Kidney glomerular epithelial cell (primary cell): Measurements from ENCODE around the gene NONO.
"Not testable (repeated sequence)": the region's sequence is repeated elsewhere in the genome, so short reads cannot be mapped to it uniquely, and the experiment has no call there.

Experiments used
- DNase-seq: peaks from one replicate; lab custom pipeline; 2025; lab: John Stamatoyannopoulos, UW

NONO gene

GRCh38 chrX:71283403-71284143 is at the start of gene NONO:
NONO (plus strand) TSS chrX:71283635; CDS start chrX:71290638, 7,003 bp downstream.
- peak; percentile 84 for DNase-seq

GRCh38 chrX:71235482-71235881 is 48.0 kb upstream of the NONO start:
- no peak for DNase-seq

- DNase-seq = no peak
Observed at GRCh38 chrX:71236836-71237235, 46.6 kb upstream of the NONO start.

- DNase-seq = no peak
Observed at GRCh38 chrX:71239781-71240180, 43.7 kb upstream of the NONO start.

GRCh38 chrX:71241301-71241700 is 42.1 kb upstream of the NONO start:
- DNase-seq = no peak

- DNase-seq = no peak
Observed at GRCh38 chrX:71244359-71245128, 38.9 kb upstream of the NONO start.

GRCh38 chrX:71245159-71245558 is 38.3 kb upstream of the NONO start:
- no peak for DNase-seq

- DNase-seq = no peak
Observed at GRCh38 chrX:71250841-71251240, 32.6 kb upstream of the NONO start.

GRCh38 chrX:71251466-71251973 is 31.9 kb upstream of the NONO start:
- DNase-seq = no peak

GRCh38 chrX:71252221-71252620 is 31.2 kb upstream of the NONO start:
- DNase-seq = no peak

- no peak for DNase-seq
Observed at GRCh38 chrX:71253253-71254091, 30.0 kb upstream of the NONO start.

- DNase-seq = peak; percentile 45
Observed at GRCh38 chrX:71254092-71254963, 29.1 kb upstream of the NONO start, which contains the start of gene ZMYM3. ZMYM3 (minus strand) TSS chrX:71254140; CDS start chrX:71253255, 885 bp downstream.

GRCh38 chrX:71256051-71256450 is 27.4 kb upstream of the NONO start:
- DNase-seq = no peak

- no peak for DNase-seq
Observed at GRCh38 chrX:71256856-71257255, 26.6 kb upstream of the NONO start.

- DNase-seq = not testable (repeated sequence)
Observed at GRCh38 chrX:71268624-71269023, 14.8 kb upstream of the NONO start.

- DNase-seq = no peak
Observed at GRCh38 chrX:71269801-71270395, 13.5 kb upstream of the NONO start.

GRCh38 chrX:71272313-71272712 is 11.1 kb upstream of the NONO start:
- DNase-seq = not testable (repeated sequence)

GRCh38 chrX:71281300-71281699 is 2.1 kb upstream of the NONO start:
- not testable (repeated sequence) for DNase-seq

GRCh38 chrX:71282514-71283402 is 677 bp upstream of the NONO start:
- DNase-seq = peak; percentile 46

- no peak for DNase-seq
Observed at GRCh38 chrX:71285929-71286328, 2.5 kb downstream of the NONO start.
